Right ventricle myocardium superior (tissue), 1 donor: Measurements from ENCODE around the gene NLRP1. TPM values are rescaled to one million over a fixed set of nuclear protein-coding genes. Genes with fewer than 3 reads are reported as not detected.
"Not testable (repeated sequence)": the region's sequence is repeated elsewhere in the genome, so short reads cannot be mapped to it uniquely, and the experiment has no call there.

Source experiments
- ATAC-seq: fragments of 200-7000 bp; cut with Tn5 transposase; one replicate; pipeline ENCODE4 v1.9.1; 2020; ENCODE audit warnings: mild to moderate bottlenecking; ENCODE audit not compliant: poor library complexity
- DNase-seq: peaks from one replicate; pipeline ENCODE4 v3.0.0-alpha.2; 2020
- intact Hi-C: fragments of 100-400 bp; cut with DNase I; formaldehyde crosslinking; loops from one replicate; pipeline ENCODE4 v1.11.2; 2022
- total RNA-seq: library from RNA; stranded (reverse); fragmentation: NEBNext Ultra II Directional; extraction: Animal tissue kit (Norgen Biotek cat#: 25700); gene quantifications from one replicate; pipeline ENCODE4 v1.2.1, GENCODE V29; 2021
- donor health status: DM: no; HTN: yes; CAD: no; lungs with severe emphysema.

Gene NLRP1
- total RNA-seq, 1 donor from 2014 or later, result 7.9 TPM

GRCh38 chr17:5592382-5592781 is 8.1 kb upstream of the NLRP1 start:
- ATAC-seq (peak; percentile 68), DNase-seq (no peak)
- intact Hi-C loops, result loop anchor here (5.0 kb wide), 2 partner anchors 120 to 455 kb away; no protein-coding TSS in a partner anchor

GRCh38 chr17:5591966-5592365 is 7.7 kb upstream of the NLRP1 start:
- ATAC-seq, result no peak
- DNase-seq, result no peak
- intact Hi-C loops, result loop anchor here (5.0 kb wide), 2 partner anchors 120 to 455 kb away; no protein-coding TSS in a partner anchor

- DNase-seq (no peak), ATAC-seq (no peak)
- intact Hi-C loops, result loop anchor here (5.0 kb wide), 1 partner anchor 849 kb away; the partner anchor contains the start of gene AIPL1
Observed at GRCh38 chr17:5588584-5588983, 4.3 kb upstream of the NLRP1 start.

GRCh38 chr17:5587438-5588032 is 3.2 kb upstream of the NLRP1 start:
- peak; percentile 45 for ATAC-seq
- intact Hi-C loops, result loop anchor here (2.0 to 5.0 kb wide), 2 partner anchors 835 to 850 kb away; partner anchors contain the start of gene AIPL1
- DNase-seq, result no peak

- no peak for ATAC-seq
- intact Hi-C loops, result loop anchor here (2.0 to 5.0 kb wide), 2 partner anchors 837 to 851 kb away; partner anchors contain the start of gene AIPL1
- DNase-seq, result no peak
Observed at GRCh38 chr17:5585836-5586521, 1.7 kb upstream of the NLRP1 start.

GRCh38 chr17:5585287-5585794 is 1.0 kb upstream of the NLRP1 start:
- intact Hi-C loops, result loop anchor here (5.0 kb wide), 1 partner anchor 852 kb away; the partner anchor contains the start of gene AIPL1
- DNase-seq (no peak), ATAC-seq (no peak)

GRCh38 chr17:5583426-5584382 is 605 bp downstream of the NLRP1 start:
- intact Hi-C loops, result no loop called here
- DNase-seq (peak; percentile 61), ATAC-seq (peak; percentile 39)

- ATAC-seq, result no peak
- no peak for DNase-seq
- intact Hi-C loops, result no loop called here
Observed at GRCh38 chr17:5582209-5583185, 1.8 kb downstream of the NLRP1 start.

- ATAC-seq (no peak), DNase-seq (no peak)
- intact Hi-C loops, result no loop called here
Observed at GRCh38 chr17:5581655-5582054, 2.7 kb downstream of the NLRP1 start.

- intact Hi-C loops, result no loop called here
- DNase-seq, result no peak
- no peak for ATAC-seq
Observed at GRCh38 chr17:5580969-5581368, 3.3 kb downstream of the NLRP1 start.

GRCh38 chr17:5580367-5580766 is 3.9 kb downstream of the NLRP1 start:
- intact Hi-C loops, result no loop called here
- ATAC-seq, result no peak
- DNase-seq, result no peak

- ATAC-seq, intact Hi-C loops, DNase-seq: not testable (repeated sequence)
Observed at GRCh38 chr17:5578768-5579167, 5.5 kb downstream of the NLRP1 start.

GRCh38 chr17:5573017-5573416 is 11.3 kb downstream of the NLRP1 start:
- DNase-seq, ATAC-seq, intact Hi-C loops: not testable (repeated sequence)

- intact Hi-C loops, result no loop called here
- no peak for ATAC-seq
- no peak for DNase-seq
Observed at GRCh38 chr17:5571281-5571680, 13.0 kb downstream of the NLRP1 start.

- DNase-seq, result no peak
- no peak for ATAC-seq
- intact Hi-C loops, result no loop called here
Observed at GRCh38 chr17:5565808-5566207, 18.5 kb downstream of the NLRP1 start.

- intact Hi-C loops, result no loop called here
- DNase-seq, result no peak
- ATAC-seq, result no peak
Observed at GRCh38 chr17:5563456-5563855, 20.9 kb downstream of the NLRP1 start.

GRCh38 chr17:5562661-5563360 is 21.5 kb downstream of the NLRP1 start:
- intact Hi-C loops, result no loop called here
- DNase-seq, result no peak
- ATAC-seq, result no peak
